Psoas muscle (tissue), 8 donors: ENCODE results near the gene PHLPP1. TPM values are rescaled to one million over a fixed set of nuclear protein-coding genes. Genes with fewer than 3 reads are reported as not detected.

Source experiments
- ATAC-seq, 4 donors: fragments of 200-7000 bp; cut with Tn5 transposase; one replicate each; pipeline ENCODE4 v1.9.1; 2020; ENCODE audit warnings: moderate library complexity in 3 of 4, mild to moderate bottlenecking in 2 of 4
- DNase-seq, 2 donors: peaks; one replicate each; pipeline ENCODE4 v3.0.0-alpha.2; 2020
- H3K27ac ChIP-seq: fragments of 200-600 bp; one replicate; pipeline ENCODE4 v1.8.0; 2022
- H3K27me3 ChIP-seq, 3 donors: fragments of 200-600 bp in 1 of 3; one replicate each; pipeline versions ENCODE4 v1.6.1 to v1.8.0; 2013 to 2022; ENCODE audit warnings: low read length in 2 of 3, mild to moderate bottlenecking in 2 of 3, moderate library complexity in 1 of 3; ENCODE audit not compliant: insufficient read depth in 3 of 3
- H3K36me3 ChIP-seq, 2 donors: fragments of 200-600 bp in 1 of 2; one replicate each; pipeline versions ENCODE4 v1.6.1 to v1.8.0; 2013 to 2022; ENCODE audit warnings: low read depth in 1 of 2, mild to moderate bottlenecking in 1 of 2, moderate library complexity in 1 of 2; ENCODE audit not compliant: insufficient read depth in 1 of 2
- H3K4me1 ChIP-seq: fragments of 200-600 bp; one replicate; pipeline ENCODE4 v1.8.0; 2022
- H3K4me3 ChIP-seq: fragments of 200-600 bp; one replicate; pipeline ENCODE4 v1.8.0; 2022; ENCODE audit warnings: mild to moderate bottlenecking
- H3K9me3 ChIP-seq: fragments of 200-600 bp; one replicate; pipeline ENCODE4 v1.8.0; 2022
- CTCF ChIP-seq: fragments of 200-600 bp; IDR thresholded peaks from one replicate; pipeline ENCODE4 v1.8.0; 2022; ENCODE audit warnings: antibody characterized with exemption
- WGBS, 3 donors: extraction: QIAGEN DNeasy Blood & Tissue Kit; methylation state at CpG; one replicate each; pipeline versions ENCODE4 v1.1.6 to v1.1.7; 2013; 5-methylcytosine and 5-hydroxymethylcytosine counted together
- intact Hi-C, 2 donors: fragments of 100-400 bp; cut with DNase I; formaldehyde crosslinking; loops; one replicate each; pipeline versions ENCODE4 v1.11.0 to v1.14.2; 2022
- polyA plus RNA-seq, 3 donors: library from polyadenylated mRNA; stranded (reverse); fragments of 200-250 nt; gene quantifications; one replicate each; pipeline ENCODE4 v1.2.3, GENCODE V29; 2013
- total RNA-seq, 4 donors: library from RNA; stranded (reverse); fragmentation: NEBNext Ultra II Directional in 2 of 4; extraction: Animal tissue kit (Norgen Biotek cat#: 25700) in 2 of 4; gene quantifications; one replicate each; pipeline versions ENCODE4 v1.2.1 to v1.2.4, GENCODE V29; 2021 to 2023
- donor health status: healthy with polysubstance abuse.
- donor health status: DM: no; HTN: no; CAD: no; lungs with moderate emphysema.
- donor health status: Bipolar disorder and iron deficiency.
- donor health status: healthy.
- donor health status: DM: yes; HTN: yes; CAD: no.
- donor health status: DM: no; HTN: no; CAD: no.
- donor health status: DM: no; HTN: no; CAD: no.
- donor health status: DM: yes; HTN: yes; CAD: no.

PHLPP1 gene
- total and polyA plus RNA-seq, 7 donors, result 0.79 to 6.4 (median 3.5) TPM

DNA sequence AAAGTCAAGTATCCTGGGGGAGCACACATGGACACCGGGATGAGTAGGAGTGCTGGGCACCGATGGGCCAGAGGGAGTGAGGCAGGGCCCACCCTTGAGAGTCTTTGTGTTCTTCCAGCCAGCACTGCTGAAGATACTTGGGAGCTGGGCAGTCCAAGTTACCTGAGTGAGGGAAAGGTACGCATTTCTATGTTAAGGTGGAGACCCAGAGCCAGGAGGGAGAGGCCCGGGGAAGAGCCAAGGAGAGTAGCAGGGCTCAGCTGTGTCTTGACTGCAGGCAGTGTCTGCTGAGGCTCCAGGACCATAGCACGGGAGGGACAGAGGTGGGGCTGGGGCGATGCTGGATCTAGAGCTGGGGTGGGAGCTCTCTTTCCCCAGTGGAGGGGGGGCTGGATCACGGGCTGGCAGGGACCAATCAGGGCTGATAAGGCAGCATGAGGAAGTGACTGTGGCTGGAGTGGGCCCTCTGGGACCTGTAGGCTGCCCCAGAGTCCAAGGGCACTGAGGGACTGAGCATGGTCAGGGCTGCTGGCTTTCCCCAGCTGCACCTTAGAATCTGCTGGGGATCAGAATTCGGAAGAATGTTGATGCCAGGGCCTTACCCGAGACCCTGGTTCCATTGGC is 289.2 kb downstream of the PHLPP1 start:
- no peaks in the 10 kb centered on the region for H3K27me3 ChIP-seq
- WGBS, 3 donors, result 86 to 89% (median 87%) methylated on average over 9 of the region's 9 CpGs
- H3K27ac ChIP-seq, result no peak overlapping the region
- no peaks in the 10 kb centered on the region for H3K36me3 ChIP-seq
- intact Hi-C loops, result no loop called here
- no peaks in the 10 kb centered on the region for H3K4me1 ChIP-seq
- no peak for TF ChIP-seq CTCF
- no peak overlapping the region for H3K4me3 ChIP-seq
- ATAC-seq (no peak), DNase-seq (no peak)
- H3K9me3 ChIP-seq, result no peaks in the 10 kb centered on the region

GRCh38 chr18:63005306-63005705 is 290.0 kb downstream of the PHLPP1 start:
- intact Hi-C loops, result no loop called here
- no peak for DNase-seq
- WGBS, 3 donors, result 80 to 86% (median 85%) methylated on average over 8 of the region's 8 CpGs
- Histone ChIP-seq H3K27me3 (no peaks in the 10 kb centered on the region), H3K4me3 (no peak overlapping the region), H3K27ac (no peak overlapping the region), H3K9me3 (no peaks in the 10 kb centered on the region), H3K4me1 (no peaks in the 10 kb centered on the region), H3K36me3 (no peaks in the 10 kb centered on the region)
- ATAC-seq, result no peak
- TF ChIP-seq CTCF, result no peak

DNA sequence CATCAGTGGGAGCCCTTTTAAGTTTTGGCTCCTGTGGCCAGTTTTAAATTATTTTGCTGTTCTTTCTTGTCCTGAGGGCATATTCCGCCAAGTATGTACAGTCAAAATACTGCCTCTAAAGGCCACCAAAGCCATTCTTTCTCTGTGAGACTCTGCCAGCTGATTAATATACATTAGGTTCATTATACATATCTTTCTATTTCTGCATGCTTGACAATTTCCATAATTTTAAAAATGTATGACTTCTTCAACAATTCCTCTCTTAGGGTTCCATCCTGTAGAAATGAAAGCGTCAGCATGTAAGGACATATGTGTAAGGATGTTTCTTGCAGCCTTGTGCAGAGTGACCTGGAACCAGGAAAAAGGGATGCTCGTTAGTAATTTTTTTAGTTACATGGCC is 291.9 kb downstream of the PHLPP1 start:
- no peak for ATAC-seq
- H3K9me3 ChIP-seq, result peaks cover 3% of the 10 kb centered on the region
- no peak overlapping the region for H3K27ac ChIP-seq
- no peaks in the 10 kb centered on the region for H3K4me1 ChIP-seq
- intact Hi-C loops, result no loop called here
- WGBS, 3 donors, result 88 to 91% (median 89%) methylated on average over 3 of the region's 3 CpGs
- H3K4me3 ChIP-seq, result no peak overlapping the region
- TF ChIP-seq CTCF, result no peak
- no peaks in the 10 kb centered on the region for H3K27me3 ChIP-seq
- no peak for DNase-seq
- no peaks in the 10 kb centered on the region for H3K36me3 ChIP-seq

- peak; percentile 88 for TF ChIP-seq CTCF
- intact Hi-C loops, result loop anchor here (2.0 to 10.0 kb wide), 5 partner anchors 99 to 426 kb away; no protein-coding TSS in a partner anchor
Observed at GRCh38 chr18:63016270-63016669, 300.9 kb downstream of the PHLPP1 start.

GRCh38 chr18:63017076-63017475 is 301.7 kb downstream of the PHLPP1 start:
- Histone ChIP-seq H3K9me3 (peaks cover 6% of the 10 kb centered on the region), H3K4me1 (no peaks in the 10 kb centered on the region), H3K27me3 (no peaks in the 10 kb centered on the region), H3K27ac (no peak overlapping the region), H3K36me3 (no peaks in the 10 kb centered on the region), H3K4me3 (no peak overlapping the region)
- TF ChIP-seq CTCF, result no peak
- DNase-seq (no peak), ATAC-seq (no peak)
- 47 to 61% (median 53%) methylated on average over 2 of the region's 2 CpGs for WGBS, 3 donors
- intact Hi-C loops, result loop anchor here (2.0 to 10.0 kb wide), 5 partner anchors 98 to 425 kb away; no protein-coding TSS in a partner anchor

More at GRCh38 chr18:63016270-63016669, 300.9 kb downstream of the PHLPP1 start:
- H3K9me3 ChIP-seq, result peaks cover 6% of the 10 kb centered on the region
- no peaks in the 10 kb centered on the region for H3K36me3 ChIP-seq
- no peak overlapping the region for H3K27ac ChIP-seq
- no peak overlapping the region for H3K4me3 ChIP-seq
- H3K4me1 ChIP-seq, result no peaks in the 10 kb centered on the region
- DNase-seq (no peak), ATAC-seq (peak; percentile 51 to 83 (median 70))
- H3K27me3 ChIP-seq, result no peaks in the 10 kb centered on the region
- 0 to 2% (median 0%) methylated on average over 4 of the region's 4 CpGs for WGBS, 3 donors
